ENCODE results near the gene MAMLD1. TPM values are rescaled to one million over a fixed set of nuclear protein-coding genes. Genes with fewer than 3 reads are reported as not detected.

The MAMLD1 gene
- total RNA-seq, 1 experiment from 2014 or later, result 3.2 TPM

DNA sequence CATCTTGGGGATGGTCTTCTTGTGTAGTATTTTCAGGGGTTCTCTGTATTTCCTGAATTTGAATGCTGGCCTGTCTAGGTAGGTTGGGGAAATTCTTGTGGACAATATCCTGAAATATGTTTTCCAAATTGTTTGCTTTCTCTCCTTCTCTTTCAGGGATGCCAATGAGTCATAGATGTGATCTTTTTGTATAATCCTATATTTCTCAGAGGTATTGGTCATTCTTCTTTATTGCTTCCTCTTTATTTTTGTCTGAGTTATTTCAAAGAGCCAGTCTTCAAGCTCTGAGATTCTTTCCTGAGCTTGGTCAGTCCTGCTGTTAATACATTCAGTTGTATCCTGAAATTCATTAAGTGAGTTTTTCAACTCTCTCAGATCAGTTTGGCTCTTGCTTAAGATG, 73.1 kb downstream of the MAMLD1 start:
- no peak overlapping the region for H3K4me3 ChIP-seq (ENCODE audit: low read depth, low read length, poor library complexity, severe bottlenecking)
- ChIA-PET POLR2A (ENCODE audit: low non-redundant PET) (no interaction called here), CTCF (no interaction called here)
- no peak overlapping the region for H3K27ac ChIP-seq (ENCODE audit: low read depth, low read length, poor library complexity, severe bottlenecking)
- intact Hi-C loops (cut with micrococcal nuclease; ENCODE audit: unreplicated experiment), result no loop called here
- no TSS peak for BruUV-seq (replicated peaks)
- TF ChIP-seq EZH2 (IDR thresholded peaks at IDR 0.05; ENCODE audit: borderline replicate concordance, low read depth, low read length, poor library complexity, severe bottlenecking), result no peak
- TF ChIP-seq, protein P1, sequence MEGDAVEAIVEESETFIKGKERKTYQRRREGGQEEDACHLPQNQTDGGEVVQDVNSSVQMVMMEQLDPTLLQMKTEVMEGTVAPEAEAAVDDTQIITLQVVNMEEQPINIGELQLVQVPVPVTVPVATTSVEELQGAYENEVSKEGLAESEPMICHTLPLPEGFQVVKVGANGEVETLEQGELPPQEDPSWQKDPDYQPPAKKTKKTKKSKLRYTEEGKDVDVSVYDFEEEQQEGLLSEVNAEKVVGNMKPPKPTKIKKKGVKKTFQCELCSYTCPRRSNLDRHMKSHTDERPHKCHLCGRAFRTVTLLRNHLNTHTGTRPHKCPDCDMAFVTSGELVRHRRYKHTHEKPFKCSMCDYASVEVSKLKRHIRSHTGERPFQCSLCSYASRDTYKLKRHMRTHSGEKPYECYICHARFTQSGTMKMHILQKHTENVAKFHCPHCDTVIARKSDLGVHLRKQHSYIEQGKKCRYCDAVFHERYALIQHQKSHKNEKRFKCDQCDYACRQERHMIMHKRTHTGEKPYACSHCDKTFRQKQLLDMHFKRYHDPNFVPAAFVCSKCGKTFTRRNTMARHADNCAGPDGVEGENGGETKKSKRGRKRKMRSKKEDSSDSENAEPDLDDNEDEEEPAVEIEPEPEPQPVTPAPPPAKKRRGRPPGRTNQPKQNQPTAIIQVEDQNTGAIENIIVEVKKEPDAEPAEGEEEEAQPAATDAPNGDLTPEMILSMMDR (conservative IDR thresholded peaks at IDR 0.05; ENCODE audit: low read depth, low read length), result no peak
- H3K27me3 ChIP-seq (replicated peaks; ENCODE audit: insufficient read depth, low read depth, low read length, poor library complexity), result no peaks in the 10 kb centered on the region
- no peaks in the 10 kb centered on the region for H3K9me3 ChIP-seq (ENCODE audit: low read depth, low read length, poor library complexity, severe bottlenecking)
- DNase-seq (ENCODE audit: low spot score), result no peak
- H3K36me3 ChIP-seq (ENCODE audit: insufficient read depth, low read length, poor library complexity, severe bottlenecking), result no peaks in the 10 kb centered on the region
- H3K4me1 ChIP-seq (ENCODE audit: insufficient read depth, low read length, poor library complexity, severe bottlenecking), result no peaks in the 10 kb centered on the region

DNA sequence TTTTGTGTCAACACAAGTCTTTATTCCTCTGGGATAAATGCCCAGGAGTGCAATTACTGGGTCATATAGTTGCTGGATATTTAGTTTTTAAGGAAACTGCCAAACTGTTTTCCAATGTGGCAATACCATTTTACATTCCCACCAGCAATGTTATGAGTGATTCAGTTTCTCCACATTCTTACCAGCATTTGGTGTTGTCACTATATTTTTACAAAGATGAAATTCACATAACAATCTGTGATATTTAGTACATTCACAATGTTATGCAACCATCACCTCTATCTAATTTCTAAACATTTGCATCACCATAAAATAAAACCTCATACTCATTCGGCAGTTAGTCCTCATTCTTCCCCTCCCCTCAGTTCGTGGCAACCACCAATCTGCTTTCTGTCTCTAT, 75.0 kb downstream of the MAMLD1 start:
- Histone ChIP-seq H3K4me3 (ENCODE audit: low read depth, low read length, poor library complexity, severe bottlenecking) (no peak overlapping the region), H3K4me1 (ENCODE audit: insufficient read depth, low read length, poor library complexity, severe bottlenecking) (no peaks in the 10 kb centered on the region), H3K36me3 (ENCODE audit: insufficient read depth, low read length, poor library complexity, severe bottlenecking) (no peaks in the 10 kb centered on the region), H3K27me3 (replicated peaks; ENCODE audit: insufficient read depth, low read depth, low read length, poor library complexity) (no peaks in the 10 kb centered on the region), H3K27ac (ENCODE audit: low read depth, low read length, poor library complexity, severe bottlenecking) (no peak overlapping the region), H3K9me3 (ENCODE audit: low read depth, low read length, poor library complexity, severe bottlenecking) (no peaks in the 10 kb centered on the region)
- POLR2A ChIA-PET (ENCODE audit: low non-redundant PET), result no interaction called here
- TF ChIP-seq EZH2 (IDR thresholded peaks at IDR 0.05; ENCODE audit: borderline replicate concordance, low read depth, low read length, poor library complexity, severe bottlenecking), result no peak
- TF ChIP-seq, protein P1 (conservative IDR thresholded peaks at IDR 0.05; ENCODE audit: low read depth, low read length), result no peak
- intact Hi-C loops (cut with micrococcal nuclease; ENCODE audit: unreplicated experiment), result no loop called here
- BruUV-seq (replicated peaks), result no TSS peak
- CTCF ChIA-PET, result no interaction called here
- no peak for DNase-seq (ENCODE audit: low spot score)

DNA sequence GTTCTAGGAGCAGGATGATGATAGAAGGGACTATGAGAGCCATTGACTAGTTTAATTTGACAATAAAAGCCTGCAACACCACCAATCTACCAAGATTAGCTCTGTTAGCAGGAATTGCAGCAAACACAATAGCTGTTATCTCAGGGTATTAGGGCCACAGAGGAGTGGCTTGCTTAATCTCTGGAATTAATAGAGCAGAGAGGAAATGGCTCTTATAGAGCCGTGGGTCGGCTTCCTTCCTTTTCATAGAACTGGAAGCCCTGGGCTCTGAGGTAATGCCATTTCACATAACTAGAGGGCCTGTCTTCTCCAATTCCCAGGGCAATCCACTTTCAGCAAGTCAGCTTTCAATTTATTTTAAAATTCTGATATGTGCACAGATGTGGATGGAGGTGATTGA, 83.0 kb downstream of the MAMLD1 start:
- H3K4me3 ChIP-seq (ENCODE audit: low read depth, low read length, poor library complexity, severe bottlenecking), result no peak overlapping the region
- peak overlapping the region; percentile 78 for H3K27ac ChIP-seq (ENCODE audit: low read depth, low read length, poor library complexity, severe bottlenecking)
- no peak for TF ChIP-seq EZH2 (IDR thresholded peaks at IDR 0.05; ENCODE audit: borderline replicate concordance, low read depth, low read length, poor library complexity, severe bottlenecking)
- TF ChIP-seq, protein P1 (conservative IDR thresholded peaks at IDR 0.05; ENCODE audit: low read depth, low read length), result peak; percentile 19; the same call in 1 of the 2 replicates
- no peaks in the 10 kb centered on the region for H3K36me3 ChIP-seq (ENCODE audit: insufficient read depth, low read length, poor library complexity, severe bottlenecking)
- peaks cover 32% of the 10 kb centered on the region for H3K4me1 ChIP-seq (ENCODE audit: insufficient read depth, low read length, poor library complexity, severe bottlenecking)
- H3K9me3 ChIP-seq (ENCODE audit: low read depth, low read length, poor library complexity, severe bottlenecking), result no peaks in the 10 kb centered on the region
- ChIA-PET POLR2A (ENCODE audit: low non-redundant PET) (interaction anchor here (0.5 kb wide), 1 partner anchor 9 kb away, joined by 3 read pairs; no protein-coding TSS in a partner anchor), CTCF (interaction anchor here (0.5 kb wide), 1 partner anchor 247 kb away, joined by 3 read pairs; the partner anchor contains the start of gene MTMR1)
- intact Hi-C loops (cut with micrococcal nuclease; ENCODE audit: unreplicated experiment), result loop anchor here (5.0 kb wide), 1 partner anchor 79 kb away; no protein-coding TSS in a partner anchor
- peak; percentile 92 for DNase-seq (ENCODE audit: low spot score)
- BruUV-seq (replicated peaks), result no TSS peak
- H3K27me3 ChIP-seq (replicated peaks; ENCODE audit: insufficient read depth, low read depth, low read length, poor library complexity), result no peaks in the 10 kb centered on the region
